Panc1 (cell line): ENCODE results near the gene MICAL2. TPM values are rescaled to one million over a fixed set of nuclear protein-coding genes. Genes with fewer than 3 reads are reported as not detected.
A peak's percentile ranks its signal among the peaks of the same experiment; 100 is the strongest.

ENCODE experiments used
- ATAC-seq: fragments of 200-7000 bp; cut with Tn5 transposase; 2 replicates; pipeline ENCODE4 v1.9.1; 2020; ENCODE audit warnings: mild to moderate bottlenecking, moderate library complexity
- BruUV-seq: library from RNA; stranded (reverse); fragments of 400-500 nt; replicated peaks from 2 replicates; lab custom pipeline; 2021; lab: Mats Ljungman, UMichigan
- CTCF ChIA-PET: fragments of 300-600 bp; sonication (Branson Sonifier 250); formaldehyde crosslinking; loops from one replicate; lab custom pipeline; 2022; ENCODE audit warnings: antibody characterized with exemption; lab: Charles Lee
- POLR2A ChIA-PET: fragments of 300-600 bp; sonication (Branson Sonifier 250); formaldehyde crosslinking; loops from one replicate; lab custom pipeline; 2022; ENCODE audit warnings: antibody characterized with exemption; lab: Charles Lee
- DNase-seq: peaks from one replicate; pipeline ENCODE4 v3.0.0-alpha.2; 2010; ENCODE audit warnings: low read depth, low spot score
- H3K27ac ChIP-seq: 2 replicates; pipeline ENCODE4 v1.5.1; 2011; ENCODE audit warnings: mild to moderate bottlenecking, low read length, inconsistent platforms
- H3K27me3 ChIP-seq: fragments of 200-500 bp; sonication (Bioruptor generic); 2 replicates; pipeline ENCODE4 v1.6.0; 2014; ENCODE audit warnings: low read length, inconsistent platforms; ENCODE audit not compliant: control insufficient read depth, insufficient read depth
- H3K36me3 ChIP-seq: fragments of 200-500 bp; sonication (Bioruptor generic); 2 replicates; pipeline ENCODE4 v1.5.1; 2014; ENCODE audit warnings: inconsistent platforms, mild to moderate bottlenecking, low read length, moderate library complexity; ENCODE audit not compliant: control insufficient read depth, insufficient read depth
- H3K4me1 ChIP-seq: 2 replicates; pipeline ENCODE4 v1.5.1; 2011; ENCODE audit warnings: inconsistent platforms, mild to moderate bottlenecking, low read length, moderate library complexity; ENCODE audit not compliant: control insufficient read depth, insufficient read depth
- H3K4me3 ChIP-seq, 2 experiments: 2 replicates each; pipeline ENCODE4 v1.5.1; 2011 to 2012; ENCODE audit warnings: low read depth in 2 of 2, low read length in 2 of 2, mild to moderate bottlenecking in 2 of 2, inconsistent platforms in 1 of 2, moderate library complexity in 1 of 2
- H3K9me3 ChIP-seq: fragments of 200-500 bp; sonication (Bioruptor generic); 2 replicates; pipeline ENCODE4 v1.5.1; 2014; ENCODE audit warnings: low read depth, mild to moderate bottlenecking, inconsistent platforms, low read length, moderate library complexity; ENCODE audit not compliant: control insufficient read depth, insufficient read depth
- POLR2AphosphoS5 ChIP-seq: IDR thresholded peaks from 2 replicates; pipeline ENCODE4 v1.6.1; 2012; ENCODE audit warnings: mild to moderate bottlenecking, low read depth, low read length, moderate library complexity
- SIN3A ChIP-seq: IDR thresholded peaks from 2 replicates; pipeline ENCODE4 v1.6.1; 2012; ENCODE audit warnings: low read depth, mild to moderate bottlenecking, low read length, moderate library complexity, borderline replicate concordance; ENCODE audit not compliant: insufficient read depth
- TCF7L2 ChIP-seq: IDR thresholded peaks from 2 replicates; pipeline ENCODE4 v1.6.1; 2011; ENCODE audit warnings: mild to moderate bottlenecking, low read depth, low read length, inconsistent platforms
- in situ Hi-C: cut with HindIII; loops from 2 replicates; pipeline ENCODE4 v1.10.0; 2016; ENCODE audit warnings: low sequenced_read_pairs, low pct_unique_long_range_greater_than_20kb
- intact Hi-C: fragments of 100-400 bp; cut with micrococcal nuclease; formaldehyde crosslinking; loops from one replicate; pipeline ENCODE4 v1.10.0; 2022; ENCODE audit not compliant: unreplicated experiment
- total RNA-seq: library from RNA; stranded (reverse); gene quantifications from one replicate; pipeline ENCODE4 v1.2.1, GENCODE V29; 2021; ENCODE audit not compliant: unreplicated experiment
- TF ChIP-seq, protein P1 (sequence below), 2 experiments: IDR thresholded peaks; 2 replicates each; pipeline ENCODE4 v1.6.1; 2011 to 2012; ENCODE audit warnings: low read depth in 2 of 2, control low read depth in 1 of 2, low read length in 1 of 2, mild to moderate bottlenecking in 1 of 2, moderate library complexity in 1 of 2; ENCODE audit not compliant: insufficient read depth in 1 of 2
- TF ChIP-seq, protein P2 (sequence below): fragments of 450-650 bp; IDR thresholded peaks from 2 replicates; pipeline ENCODE4 v1.5.1; 2017; ENCODE audit warnings: mild to moderate bottlenecking

The MICAL2 gene
- total RNA-seq, 1 experiment from 2014 or later = 199 TPM

DNA sequence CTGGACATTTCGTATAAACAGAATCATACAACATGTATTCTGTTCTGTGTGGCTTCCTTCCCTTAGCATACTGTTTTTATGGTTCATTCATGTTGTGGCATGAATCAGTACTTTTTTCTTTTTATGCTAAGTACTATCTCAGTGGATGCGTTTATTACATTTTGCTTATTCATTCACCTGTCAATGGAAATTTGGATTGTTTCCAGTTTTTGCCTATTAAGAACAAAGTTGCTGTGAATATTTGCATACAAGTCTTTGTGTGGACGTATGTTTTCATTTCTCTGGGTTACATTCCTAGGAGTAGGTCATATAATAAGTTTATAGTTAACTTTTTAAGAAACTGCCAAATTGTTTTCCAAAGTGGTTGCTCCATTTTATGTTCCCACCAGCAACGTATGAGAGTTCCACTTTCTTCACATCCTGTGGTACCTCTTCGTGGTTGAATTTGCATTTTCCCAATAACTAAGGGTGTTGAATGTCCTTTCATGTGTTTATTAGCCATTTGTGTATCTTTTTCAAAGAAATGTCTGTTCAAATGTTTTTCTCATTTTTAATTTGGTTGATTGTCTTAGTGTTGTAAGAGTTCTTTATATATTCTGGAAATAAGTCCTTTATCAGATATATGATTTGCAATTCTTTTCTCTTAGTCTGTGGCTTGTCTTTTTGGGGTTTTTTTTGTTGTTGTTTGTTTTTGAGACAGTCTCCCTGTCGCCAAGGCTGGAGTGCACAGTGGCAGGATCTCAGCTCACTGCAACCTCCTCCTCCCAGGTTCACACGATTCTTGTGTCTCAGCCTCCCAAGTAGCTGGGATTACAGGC is 46.0 kb upstream of the MICAL2 start:
- H3K27me3 ChIP-seq = no peaks in the 10 kb centered on the region
- no peak for ATAC-seq
- no peak for DNase-seq
- peaks cover 25% of the 10 kb centered on the region for H3K4me1 ChIP-seq
- H3K27ac ChIP-seq = no peak overlapping the region
- POLR2A ChIA-PET = interaction anchor here (0.6 kb wide), 1 partner anchor 163 kb away, joined by 3 read pairs; no protein-coding TSS in a partner anchor
- no peaks in the 10 kb centered on the region for H3K36me3 ChIP-seq
- in situ Hi-C loops (no loop called here), intact Hi-C loops (no loop called here)
- no TSS peak for BruUV-seq
- H3K9me3 ChIP-seq = no peaks in the 10 kb centered on the region; the same call in 1 of the 2 replicates
- TF ChIP-seq, protein P1, sequence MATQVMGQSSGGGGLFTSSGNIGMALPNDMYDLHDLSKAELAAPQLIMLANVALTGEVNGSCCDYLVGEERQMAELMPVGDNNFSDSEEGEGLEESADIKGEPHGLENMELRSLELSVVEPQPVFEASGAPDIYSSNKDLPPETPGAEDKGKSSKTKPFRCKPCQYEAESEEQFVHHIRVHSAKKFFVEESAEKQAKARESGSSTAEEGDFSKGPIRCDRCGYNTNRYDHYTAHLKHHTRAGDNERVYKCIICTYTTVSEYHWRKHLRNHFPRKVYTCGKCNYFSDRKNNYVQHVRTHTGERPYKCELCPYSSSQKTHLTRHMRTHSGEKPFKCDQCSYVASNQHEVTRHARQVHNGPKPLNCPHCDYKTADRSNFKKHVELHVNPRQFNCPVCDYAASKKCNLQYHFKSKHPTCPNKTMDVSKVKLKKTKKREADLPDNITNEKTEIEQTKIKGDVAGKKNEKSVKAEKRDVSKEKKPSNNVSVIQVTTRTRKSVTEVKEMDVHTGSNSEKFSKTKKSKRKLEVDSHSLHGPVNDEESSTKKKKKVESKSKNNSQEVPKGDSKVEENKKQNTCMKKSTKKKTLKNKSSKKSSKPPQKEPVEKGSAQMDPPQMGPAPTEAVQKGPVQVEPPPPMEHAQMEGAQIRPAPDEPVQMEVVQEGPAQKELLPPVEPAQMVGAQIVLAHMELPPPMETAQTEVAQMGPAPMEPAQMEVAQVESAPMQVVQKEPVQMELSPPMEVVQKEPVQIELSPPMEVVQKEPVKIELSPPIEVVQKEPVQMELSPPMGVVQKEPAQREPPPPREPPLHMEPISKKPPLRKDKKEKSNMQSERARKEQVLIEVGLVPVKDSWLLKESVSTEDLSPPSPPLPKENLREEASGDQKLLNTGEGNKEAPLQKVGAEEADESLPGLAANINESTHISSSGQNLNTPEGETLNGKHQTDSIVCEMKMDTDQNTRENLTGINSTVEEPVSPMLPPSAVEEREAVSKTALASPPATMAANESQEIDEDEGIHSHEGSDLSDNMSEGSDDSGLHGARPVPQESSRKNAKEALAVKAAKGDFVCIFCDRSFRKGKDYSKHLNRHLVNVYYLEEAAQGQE (IDR thresholded peaks at IDR 0.05; ENCODE audit: insufficient read depth in 1 of 2, low read depth in 2 of 2, low read length in 1 of 2) = no peak
- TF ChIP-seq POLR2AphosphoS5 = no peak
- TF ChIP-seq, protein P2, sequence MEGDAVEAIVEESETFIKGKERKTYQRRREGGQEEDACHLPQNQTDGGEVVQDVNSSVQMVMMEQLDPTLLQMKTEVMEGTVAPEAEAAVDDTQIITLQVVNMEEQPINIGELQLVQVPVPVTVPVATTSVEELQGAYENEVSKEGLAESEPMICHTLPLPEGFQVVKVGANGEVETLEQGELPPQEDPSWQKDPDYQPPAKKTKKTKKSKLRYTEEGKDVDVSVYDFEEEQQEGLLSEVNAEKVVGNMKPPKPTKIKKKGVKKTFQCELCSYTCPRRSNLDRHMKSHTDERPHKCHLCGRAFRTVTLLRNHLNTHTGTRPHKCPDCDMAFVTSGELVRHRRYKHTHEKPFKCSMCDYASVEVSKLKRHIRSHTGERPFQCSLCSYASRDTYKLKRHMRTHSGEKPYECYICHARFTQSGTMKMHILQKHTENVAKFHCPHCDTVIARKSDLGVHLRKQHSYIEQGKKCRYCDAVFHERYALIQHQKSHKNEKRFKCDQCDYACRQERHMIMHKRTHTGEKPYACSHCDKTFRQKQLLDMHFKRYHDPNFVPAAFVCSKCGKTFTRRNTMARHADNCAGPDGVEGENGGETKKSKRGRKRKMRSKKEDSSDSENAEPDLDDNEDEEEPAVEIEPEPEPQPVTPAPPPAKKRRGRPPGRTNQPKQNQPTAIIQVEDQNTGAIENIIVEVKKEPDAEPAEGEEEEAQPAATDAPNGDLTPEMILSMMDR = no peak
- no peak for TF ChIP-seq TCF7L2
- TF ChIP-seq SIN3A = no peak
- no peak overlapping the region for H3K4me3 ChIP-seq
- CTCF ChIA-PET = no interaction called here

DNA sequence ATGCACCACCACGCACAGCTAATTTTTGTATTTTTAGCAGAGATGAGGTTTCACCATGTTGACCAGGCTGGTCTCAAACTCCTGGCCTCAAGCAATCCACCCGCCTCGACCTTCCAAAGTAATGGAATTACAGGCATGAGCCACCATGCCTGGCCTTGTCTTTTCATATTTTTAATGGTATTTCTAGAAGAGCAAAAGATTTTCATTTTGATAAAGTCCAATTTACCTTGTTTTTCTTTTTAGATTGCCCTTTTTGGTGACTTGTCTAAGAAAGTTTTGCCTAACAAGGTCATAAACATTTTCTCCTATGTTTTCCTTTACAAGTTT is 45.5 kb upstream of the MICAL2 start:
- H3K4me1 ChIP-seq = peaks cover 25% of the 10 kb centered on the region
- ChIA-PET CTCF (no interaction called here), POLR2A (interaction anchor here (0.6 to 0.9 kb wide), 2 partner anchors 14 to 164 kb away, joined by 3 to 4 read pairs; no protein-coding TSS in a partner anchor)
- no peaks in the 10 kb centered on the region for H3K27me3 ChIP-seq
- H3K4me3 ChIP-seq = no peak overlapping the region
- H3K9me3 ChIP-seq = no peaks in the 10 kb centered on the region; the same call in 1 of the 2 replicates
- peak overlapping the region; percentile 86; the same call in 1 of the 2 replicates for H3K27ac ChIP-seq
- DNase-seq (no peak), ATAC-seq (no peak)
- in situ Hi-C loops (no loop called here), intact Hi-C loops (no loop called here)
- TF ChIP-seq TCF7L2 = no peak
- BruUV-seq = no TSS peak
- no peaks in the 10 kb centered on the region for H3K36me3 ChIP-seq
